ENCODE results near the gene SLC35F1. TPM values are rescaled to one million over a fixed set of nuclear protein-coding genes. Genes with fewer than 3 reads are reported as not detected.

The SLC35F1 gene
- total and polyA plus RNA-seq, 2 donors (not counting 3 experiments of a cell fraction or from before 2014, with no cell fraction given), result not detected

DNA sequence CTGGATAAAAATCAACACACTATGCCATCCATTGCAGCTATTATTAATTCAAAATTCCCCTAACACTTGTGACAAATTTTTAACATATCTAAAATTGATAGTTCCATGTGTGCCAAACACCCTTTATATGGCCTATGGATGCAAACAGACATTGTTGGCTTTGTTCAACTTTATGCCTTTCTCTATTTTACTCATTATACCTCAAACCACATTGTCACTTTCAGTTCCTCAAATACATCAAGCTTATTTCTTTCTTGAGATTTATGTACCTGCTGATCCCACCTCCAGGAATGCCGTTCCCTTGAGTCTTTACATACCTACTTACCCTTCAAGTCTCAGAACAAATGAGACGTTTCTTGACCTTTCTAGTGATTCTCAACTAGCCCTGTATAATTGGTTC is 447.6 kb downstream of the SLC35F1 start:
- Histone ChIP-seq H3K9ac (replicated peaks; ENCODE audit: extremely low read depth, insufficient read depth, low read length) (no peak overlapping the region), H3K79me2 (ENCODE audit: control insufficient read depth, insufficient read depth, low read length) (no peaks in the 10 kb centered on the region), H3K36me3 (ENCODE audit: control insufficient read depth in 2 of 2, extremely low read depth in 1 of 2, insufficient read depth in 2 of 2, low read length in 2 of 2) (no peaks in the 10 kb centered on the region), H3K9me1 (replicated peaks; ENCODE audit: control insufficient read depth, extremely low read depth, insufficient read depth, low read length) (no peaks in the 10 kb centered on the region), H3K4me3 (replicated peaks in 1 of 3; ENCODE audit: insufficient read depth in 1 of 3, low read depth in 1 of 3, low read length in 3 of 3) (no peak overlapping the region), H3K27ac (ENCODE audit: insufficient read depth, low read depth, low read length) (no peak overlapping the region), H3K4me1 (ENCODE audit: control insufficient read depth, extremely low read depth, insufficient read depth, low read length) (no peaks in the 10 kb centered on the region), H2AFZ (ENCODE audit: low read depth, low read length) (no peak overlapping the region), H3K4me2 (ENCODE audit: insufficient read depth, low read length) (no peak overlapping the region), H3K9me3 (replicated peaks; ENCODE audit: control insufficient read depth, insufficient read depth, low read length) (no peaks in the 10 kb centered on the region), H4K20me1 (replicated peaks; ENCODE audit: control insufficient read depth, extremely low read depth, insufficient read depth, low read length) (no peaks in the 10 kb centered on the region), H3K27me3 (ENCODE audit: control insufficient read depth in 2 of 2, insufficient read depth in 2 of 2, low read length in 2 of 2) (no peaks in the 10 kb centered on the region)
- ChIA-PET POLR2A (no interaction called here), CTCF (no interaction called here)
- FAIRE-seq (no peak), DNase-seq (ENCODE audit: low read depth, low spot score) (no peak)
- intact Hi-C loops (cut with micrococcal nuclease) (no loop called here), dilution Hi-C loops (cut with MboI; ENCODE audit: extremely low pct_ligation_motif_present, low sequenced_read_pairs) (no loop called here)
- no TSS peak for BruUV-seq (replicated peaks)
- TF ChIP-seq FOS (IDR thresholded peaks at IDR 0.05; ENCODE audit: borderline replicate concordance, insufficient read depth, low read length) (no peak), JUN (IDR thresholded peaks at IDR 0.05; ENCODE audit: borderline replicate concordance, insufficient read depth, insufficient read length, low read depth) (no peak), POLR2A (IDR thresholded peaks at IDR 0.05; ENCODE audit: low read depth, low read length) (no peak), EZH2 (IDR thresholded peaks at IDR 0.05; ENCODE audit: borderline replicate concordance, low read depth, low read length, severe bottlenecking) (no peak), MYC (IDR thresholded peaks at IDR 0.05; ENCODE audit: low read depth, low read length) (no peak), POLR2AphosphoS5 (IDR thresholded peaks at IDR 0.05; ENCODE audit: insufficient read depth, low read depth, low read length) (no peak), GATA2 (IDR thresholded peaks at IDR 0.05; ENCODE audit: insufficient read depth, insufficient read length, low read depth, low read length) (no peak)
- TF ChIP-seq, protein P1, sequence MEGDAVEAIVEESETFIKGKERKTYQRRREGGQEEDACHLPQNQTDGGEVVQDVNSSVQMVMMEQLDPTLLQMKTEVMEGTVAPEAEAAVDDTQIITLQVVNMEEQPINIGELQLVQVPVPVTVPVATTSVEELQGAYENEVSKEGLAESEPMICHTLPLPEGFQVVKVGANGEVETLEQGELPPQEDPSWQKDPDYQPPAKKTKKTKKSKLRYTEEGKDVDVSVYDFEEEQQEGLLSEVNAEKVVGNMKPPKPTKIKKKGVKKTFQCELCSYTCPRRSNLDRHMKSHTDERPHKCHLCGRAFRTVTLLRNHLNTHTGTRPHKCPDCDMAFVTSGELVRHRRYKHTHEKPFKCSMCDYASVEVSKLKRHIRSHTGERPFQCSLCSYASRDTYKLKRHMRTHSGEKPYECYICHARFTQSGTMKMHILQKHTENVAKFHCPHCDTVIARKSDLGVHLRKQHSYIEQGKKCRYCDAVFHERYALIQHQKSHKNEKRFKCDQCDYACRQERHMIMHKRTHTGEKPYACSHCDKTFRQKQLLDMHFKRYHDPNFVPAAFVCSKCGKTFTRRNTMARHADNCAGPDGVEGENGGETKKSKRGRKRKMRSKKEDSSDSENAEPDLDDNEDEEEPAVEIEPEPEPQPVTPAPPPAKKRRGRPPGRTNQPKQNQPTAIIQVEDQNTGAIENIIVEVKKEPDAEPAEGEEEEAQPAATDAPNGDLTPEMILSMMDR (IDR thresholded peaks at IDR 0.05; ENCODE audit: extremely low read depth in 1 of 2, insufficient read depth in 1 of 2, low read depth in 1 of 2, low read length in 2 of 2), result no peak
- TF ChIP-seq, protein P2, sequence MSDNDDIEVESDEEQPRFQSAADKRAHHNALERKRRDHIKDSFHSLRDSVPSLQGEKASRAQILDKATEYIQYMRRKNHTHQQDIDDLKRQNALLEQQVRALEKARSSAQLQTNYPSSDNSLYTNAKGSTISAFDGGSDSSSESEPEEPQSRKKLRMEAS (IDR thresholded peaks at IDR 0.05; ENCODE audit: insufficient read depth, insufficient read length), result no peak

Measured in endothelial cell of umbilical vein (primary cell).